Measurements from ENCODE around the gene TCP1. TPM values are rescaled to one million over a fixed set of nuclear protein-coding genes. Genes with fewer than 3 reads are reported as not detected.
A peak's percentile ranks its signal among the peaks of the same experiment; 100 is the strongest.

The TCP1 gene
- total and polyA plus RNA-seq, 2 of the 13 experiments (the other 11 are each of a cell fraction or from before 2014, with no cell fraction given), result 116 to 553 TPM

DNA sequence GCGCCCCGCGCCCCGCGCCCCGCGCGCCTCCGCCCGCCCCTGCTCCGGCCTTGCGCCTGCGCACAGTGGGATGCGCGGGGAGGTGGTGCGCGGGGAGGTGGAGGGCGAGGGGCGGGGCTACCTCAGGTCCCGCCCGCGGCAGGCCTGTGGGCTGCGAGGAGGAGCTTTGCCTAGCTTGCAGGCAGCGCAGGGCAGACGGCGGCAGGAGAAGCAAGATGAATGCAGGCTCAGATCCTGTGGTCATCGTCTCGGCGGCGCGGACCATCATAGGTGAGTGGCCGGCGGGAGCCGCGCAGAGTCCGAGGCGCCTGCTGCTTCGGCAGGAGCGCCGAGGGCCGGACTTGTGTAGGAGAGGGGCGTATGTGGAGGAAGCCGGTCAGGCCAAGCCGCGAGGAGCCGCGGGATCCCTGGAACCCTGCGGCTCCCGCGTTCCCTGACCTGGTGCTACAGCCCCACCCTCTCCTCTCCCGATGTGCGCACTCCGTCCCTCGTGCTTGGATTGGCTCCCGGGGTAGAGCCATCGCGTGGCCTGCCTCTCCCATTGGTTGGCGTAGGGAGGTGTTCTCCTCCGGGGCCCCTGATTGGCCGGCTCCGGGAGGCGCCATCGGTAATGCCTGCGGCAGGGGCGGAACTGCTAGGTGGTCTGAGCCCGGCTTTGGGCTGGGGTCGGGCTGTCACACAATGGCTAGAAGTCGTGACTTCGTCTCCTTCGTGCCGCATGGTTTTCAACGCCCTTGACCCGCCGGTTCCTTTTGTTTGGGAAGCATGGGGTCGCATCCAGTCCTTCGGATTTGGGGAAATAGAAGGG is 27.3 kb downstream of the TCP1 start, which contains the start of gene ACAT2 (continued):
- TF ChIP-seq ATF6 (CRISPR knock-in tag; conservative IDR thresholded peaks at IDR 0.05), result peak; percentile 51; the same call in 1 of the 2 replicates
- TF ChIP-seq ZNF879 (CRISPR knock-in tag; IDR thresholded peaks at IDR 0.05), result peak; percentile 48; the same call in 1 of the 2 replicates
- TF ChIP-seq ZNF441 (CRISPR knock-in tag; IDR thresholded peaks at IDR 0.05; ENCODE audit: borderline replicate concordance), result 0 out of 2 replicates have a peak, but pooled peaks have one; percentile 57
- no peak for TF ChIP-seq DPF2 (CRISPR knock-in tag; IDR thresholded peaks at IDR 0.05; ENCODE audit: borderline replicate concordance, low read depth)
- TF ChIP-seq ZSCAN5A (CRISPR knock-in tag; IDR thresholded peaks at IDR 0.05; ENCODE audit: borderline replicate concordance), result no peak
- peak; percentile 27; the same call in 1 of the 2 replicates for TF ChIP-seq PCBP1 (IDR thresholded peaks at IDR 0.05; ENCODE audit: borderline replicate concordance, low read depth, low read length)
- no peak; the same call in 1 of the 2 replicates for TF ChIP-seq ZNF589 (CRISPR knock-in tag; conservative IDR thresholded peaks at IDR 0.05)
- peak; percentile 91 for TF ChIP-seq ZNF747 (CRISPR knock-in tag; IDR thresholded peaks at IDR 0.05; ENCODE audit: borderline replicate concordance)
- TF ChIP-seq DMAP1 (CRISPR knock-in tag; IDR thresholded peaks at IDR 0.05), result peak; percentile 98
- TF ChIP-seq FOXA1 (IDR thresholded peaks at IDR 0.05), result no peak
- no peak for TF ChIP-seq FOXA1 (CRISPR knock-in tag; IDR thresholded peaks at IDR 0.05)
- TF ChIP-seq NR3C1 (CRISPR knock-in tag; IDR thresholded peaks at IDR 0.05), result 0 out of 2 replicates have a peak, but pooled peaks have one; percentile 50
- TF ChIP-seq ASH2L (IDR thresholded peaks at IDR 0.05; ENCODE audit: insufficient read length, low read depth, low read length), result peak; percentile 97
- peak; percentile 84 for TF ChIP-seq GABPB1 (CRISPR knock-in tag; IDR thresholded peaks at IDR 0.05)
- TF ChIP-seq NBN (conservative IDR thresholded peaks at IDR 0.05), result no peak
- TF ChIP-seq EED (CRISPR knock-in tag; IDR thresholded peaks at IDR 0.05), result peak; percentile 74
- no peak for TF ChIP-seq HIC2 (CRISPR knock-in tag; IDR thresholded peaks at IDR 0.05; ENCODE audit: low read depth)
- peak; percentile 3; the same call in 1 of the 2 replicates for TF ChIP-seq ZNF652 (CRISPR knock-in tag; IDR thresholded peaks at IDR 0.05; ENCODE audit: borderline replicate concordance, low read depth)
- TF ChIP-seq ZMYM3 (CRISPR knock-in tag; IDR thresholded peaks at IDR 0.05), result peak; percentile 8; the same call in 1 of the 2 replicates
- TF ChIP-seq ZFP1 (CRISPR knock-in tag; IDR thresholded peaks at IDR 0.05), result peak; percentile 60; the same call in 1 of the 2 replicates
- peak; percentile 66; the same call in 1 of the 2 replicates for TF ChIP-seq TMF1 (CRISPR knock-in tag; IDR thresholded peaks at IDR 0.05; ENCODE audit: low read depth)
- TF ChIP-seq, protein P1, sequence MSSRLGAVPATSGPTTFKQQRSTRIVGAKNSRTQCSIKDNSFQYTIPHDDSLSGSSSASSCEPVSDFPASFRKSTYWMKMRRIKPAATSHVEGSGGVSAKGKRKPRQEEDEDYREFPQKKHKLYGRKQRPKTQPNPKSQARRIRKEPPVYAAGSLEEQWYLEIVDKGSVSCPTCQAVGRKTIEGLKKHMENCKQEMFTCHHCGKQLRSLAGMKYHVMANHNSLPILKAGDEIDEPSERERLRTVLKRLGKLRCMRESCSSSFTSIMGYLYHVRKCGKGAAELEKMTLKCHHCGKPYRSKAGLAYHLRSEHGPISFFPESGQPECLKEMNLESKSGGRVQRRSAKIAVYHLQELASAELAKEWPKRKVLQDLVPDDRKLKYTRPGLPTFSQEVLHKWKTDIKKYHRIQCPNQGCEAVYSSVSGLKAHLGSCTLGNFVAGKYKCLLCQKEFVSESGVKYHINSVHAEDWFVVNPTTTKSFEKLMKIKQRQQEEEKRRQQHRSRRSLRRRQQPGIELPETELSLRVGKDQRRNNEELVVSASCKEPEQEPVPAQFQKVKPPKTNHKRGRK (CRISPR knock-in tag; IDR thresholded peaks at IDR 0.05), result no peak
- no peak for TF ChIP-seq RBM22 (optimal IDR thresholded peaks at IDR 0.05; ENCODE audit: low read length)

Data from HepG2 (cell line).